GM12873 (cell line): ENCODE measurements around the gene HPCAL1.

Experiments
- TF ChIP-seq, protein P1 (sequence below): IDR thresholded peaks from 2 replicates; pipeline ENCODE4 v1.5.1; 2012; ENCODE audit warnings: low read depth, mild to moderate bottlenecking, moderate library complexity, low read length, control low read depth; ENCODE audit not compliant: insufficient read depth; ENCODE audit errors: missing control alignments

The HPCAL1 gene

DNA sequence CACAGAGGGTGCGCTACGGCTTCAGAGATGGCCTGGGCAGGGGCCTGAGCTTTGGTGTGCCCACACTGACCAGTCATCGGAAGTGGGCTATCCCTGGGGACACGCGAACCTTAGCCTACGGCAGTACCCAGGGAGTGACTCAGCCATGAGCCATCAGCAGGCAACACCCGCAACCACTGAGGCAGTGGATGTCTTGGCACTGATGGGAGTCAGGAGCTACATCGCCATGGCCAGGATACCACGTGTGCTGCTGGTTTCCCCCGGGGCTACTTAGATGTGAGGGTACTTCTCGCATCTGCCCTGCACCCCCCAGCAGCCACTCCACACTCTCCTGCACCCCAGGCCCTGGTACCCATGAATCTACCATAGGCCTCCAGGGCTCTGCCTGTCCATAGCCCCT, 12.8 kb upstream of the HPCAL1 start:
- TF ChIP-seq, protein P1, sequence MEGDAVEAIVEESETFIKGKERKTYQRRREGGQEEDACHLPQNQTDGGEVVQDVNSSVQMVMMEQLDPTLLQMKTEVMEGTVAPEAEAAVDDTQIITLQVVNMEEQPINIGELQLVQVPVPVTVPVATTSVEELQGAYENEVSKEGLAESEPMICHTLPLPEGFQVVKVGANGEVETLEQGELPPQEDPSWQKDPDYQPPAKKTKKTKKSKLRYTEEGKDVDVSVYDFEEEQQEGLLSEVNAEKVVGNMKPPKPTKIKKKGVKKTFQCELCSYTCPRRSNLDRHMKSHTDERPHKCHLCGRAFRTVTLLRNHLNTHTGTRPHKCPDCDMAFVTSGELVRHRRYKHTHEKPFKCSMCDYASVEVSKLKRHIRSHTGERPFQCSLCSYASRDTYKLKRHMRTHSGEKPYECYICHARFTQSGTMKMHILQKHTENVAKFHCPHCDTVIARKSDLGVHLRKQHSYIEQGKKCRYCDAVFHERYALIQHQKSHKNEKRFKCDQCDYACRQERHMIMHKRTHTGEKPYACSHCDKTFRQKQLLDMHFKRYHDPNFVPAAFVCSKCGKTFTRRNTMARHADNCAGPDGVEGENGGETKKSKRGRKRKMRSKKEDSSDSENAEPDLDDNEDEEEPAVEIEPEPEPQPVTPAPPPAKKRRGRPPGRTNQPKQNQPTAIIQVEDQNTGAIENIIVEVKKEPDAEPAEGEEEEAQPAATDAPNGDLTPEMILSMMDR, result no peak

DNA sequence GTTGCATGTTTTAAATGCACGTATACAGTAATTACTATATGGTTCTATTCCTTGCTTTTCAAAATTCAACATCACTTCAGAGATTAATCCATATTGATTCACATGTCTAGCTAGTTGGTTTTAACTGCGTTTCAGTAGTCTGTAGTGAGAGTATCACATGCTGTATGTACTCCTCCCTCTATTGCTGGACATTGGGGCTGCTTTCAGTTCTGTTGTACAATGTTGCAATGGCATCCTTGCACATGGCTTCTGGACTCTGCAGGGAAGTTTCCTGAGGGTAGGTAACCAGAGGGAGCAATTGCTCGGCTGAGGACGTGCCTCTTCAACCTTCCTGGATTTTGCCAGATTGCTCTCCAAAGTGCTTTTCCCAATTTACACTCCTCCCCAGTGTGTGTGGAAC, 10.7 kb upstream of the HPCAL1 start:
- TF ChIP-seq, protein P1, result no peak

DNA sequence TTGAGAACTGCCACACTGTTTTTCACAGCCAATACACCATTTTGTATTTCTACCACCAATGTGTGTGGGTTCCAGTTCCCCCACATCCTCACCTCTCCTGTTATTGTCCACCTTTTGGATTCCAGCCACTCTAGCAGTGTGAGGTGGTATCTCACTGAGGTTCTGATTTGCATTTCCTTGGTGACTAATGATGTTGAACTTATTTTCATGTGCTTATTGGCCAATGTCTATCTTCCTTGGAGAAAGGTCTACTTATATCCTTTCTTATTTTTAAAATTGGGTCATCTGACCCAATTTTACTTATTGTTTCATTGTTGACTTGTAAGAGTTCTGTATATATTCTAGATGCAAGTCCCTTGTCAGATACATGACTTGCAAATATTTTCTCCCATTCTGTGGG, 9.1 kb upstream of the HPCAL1 start:
- TF ChIP-seq, protein P1, result no peak

DNA sequence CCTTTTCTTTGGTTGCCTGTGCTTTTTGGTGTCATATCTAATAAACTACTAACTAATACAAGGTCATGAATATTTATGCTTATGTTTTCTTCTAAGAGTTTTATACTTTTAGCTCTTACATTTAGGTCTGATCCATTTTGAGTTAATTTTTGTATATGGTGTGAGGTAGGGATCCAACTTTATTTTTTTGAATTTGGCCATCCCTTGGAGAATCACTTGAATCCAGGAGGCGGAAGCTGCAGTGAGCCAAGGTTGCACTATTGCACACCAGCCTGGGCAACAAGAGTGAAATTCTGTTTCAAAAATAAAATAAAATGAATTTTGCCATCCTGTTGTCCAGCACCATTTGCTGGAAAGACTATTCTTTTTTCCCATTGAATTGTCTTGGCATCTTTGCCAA, 8.6 kb upstream of the HPCAL1 start:
- TF ChIP-seq, protein P1, result no peak

DNA sequence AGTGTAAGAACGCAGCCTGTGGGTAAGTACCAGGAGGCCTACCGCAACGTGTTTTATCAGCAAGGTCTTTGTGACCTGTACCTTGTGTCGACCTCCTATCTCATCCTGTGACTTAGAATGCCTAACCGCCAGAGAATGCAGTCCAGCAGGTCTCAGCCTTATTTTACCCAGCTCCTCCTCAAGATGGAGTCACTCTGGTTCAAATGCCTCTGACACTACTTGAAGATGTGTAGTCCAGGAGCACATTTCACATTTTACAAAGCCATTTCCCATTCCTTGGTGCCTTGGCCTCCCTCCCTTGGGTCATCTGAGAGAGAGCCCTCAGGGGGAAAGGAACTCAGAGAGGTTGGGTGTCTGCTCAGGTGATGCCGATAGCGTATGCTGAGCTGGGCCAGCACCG, 6.6 kb upstream of the HPCAL1 start:
- TF ChIP-seq, protein P1, result no peak

DNA sequence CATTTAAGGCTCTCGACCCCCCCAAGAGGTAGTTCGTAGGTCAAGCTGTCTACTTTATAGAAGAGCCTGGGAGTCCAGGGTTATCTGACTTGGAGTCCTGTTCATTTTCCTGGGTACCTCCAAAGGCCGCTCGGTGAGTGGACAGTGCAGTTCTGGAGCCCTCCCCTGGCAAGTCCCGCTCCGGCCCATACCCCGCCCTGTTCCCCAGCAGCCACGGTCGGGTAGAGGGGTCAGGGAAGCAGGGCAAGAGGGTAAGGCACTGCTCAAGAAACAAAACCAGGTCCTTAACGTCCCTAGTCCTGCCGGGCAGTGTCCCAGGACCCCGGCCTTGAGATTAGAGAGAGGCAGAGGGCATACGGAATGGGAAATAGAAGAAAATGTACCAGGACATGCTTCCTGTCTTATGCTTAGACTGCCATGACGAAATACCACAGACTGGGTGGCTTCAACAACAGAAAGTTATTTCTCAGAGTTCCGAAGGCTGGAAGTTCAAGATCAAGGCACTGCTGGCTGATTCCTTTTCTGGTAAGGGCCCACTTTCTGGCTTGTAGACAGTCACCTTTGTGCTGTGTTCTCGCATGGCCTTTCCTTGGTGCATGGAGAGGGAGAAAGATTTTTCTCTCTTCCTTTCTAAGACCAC, 5.4 kb upstream of the HPCAL1 start:
- TF ChIP-seq, protein P1, result no peak

DNA sequence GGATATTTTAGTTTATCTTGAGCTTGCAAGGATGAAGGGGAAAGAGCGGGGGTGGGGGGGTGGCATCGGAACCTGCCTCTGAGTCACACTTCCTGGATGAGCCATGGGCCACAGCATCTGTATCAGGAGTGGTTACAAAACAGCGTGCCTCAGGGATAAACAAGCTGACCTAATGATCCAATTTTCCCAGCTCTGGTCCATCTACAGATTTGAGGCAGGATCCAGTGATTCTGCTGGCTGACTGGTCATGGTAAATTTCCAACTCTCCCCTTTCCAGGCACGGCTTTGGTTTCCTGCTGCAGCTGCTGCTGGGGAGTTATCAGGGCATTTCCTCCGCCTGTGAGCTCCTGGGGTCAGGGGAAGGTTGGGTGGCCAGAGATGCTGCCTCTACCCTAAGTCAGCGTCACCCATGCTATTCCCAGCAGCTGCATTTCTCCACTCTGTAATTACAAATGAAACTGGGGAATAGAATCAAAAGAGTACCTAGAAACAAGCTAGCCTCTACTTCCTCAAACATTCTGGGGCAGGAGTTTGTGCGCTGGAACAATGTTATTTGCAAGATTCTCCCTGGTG, 4.7 kb upstream of the HPCAL1 start:
- TF ChIP-seq, protein P1, result no peak
